SK-N-SH (cell line): ENCODE results near the gene NYAP1. TPM values are rescaled to one million over a fixed set of nuclear protein-coding genes. Genes with fewer than 3 reads are reported as not detected.

Source experiments
- CTCF ChIA-PET: fragments of 300-600, 350-600 bp; formaldehyde crosslinking; extraction: SDS; loops from one replicate; lab custom pipeline; 2021; lab: Yijun Ruan, JAX
- POLR2A ChIA-PET: fragments of 350-600 bp; sonication (Branson Sonifier 250); formaldehyde crosslinking; extraction: SDS; loops from one replicate; lab custom pipeline; 2020; ENCODE audit warnings: antibody characterized with exemption, inconsistent platforms; lab: Yijun Ruan, JAX
- DNase-seq: peaks from one replicate; pipeline ENCODE4 v3.0.0; 2012
- H2AFZ ChIP-seq: fragments of 200-600 bp; sonication (generic); 2 replicates; pipeline ENCODE4 v1.8.1; 2016; ENCODE audit warnings: antibody characterized with exemption, mild to moderate bottlenecking, low read depth
- H3F3A ChIP-seq: fragments of 200-600 bp; sonication (generic); replicated peaks from 2 replicates; pipeline ENCODE3; 2016; ENCODE audit warnings: antibody characterized with exemption, mild to moderate bottlenecking; ENCODE audit not compliant: insufficient read depth
- H3K27ac ChIP-seq, 2 experiments: fragments of 200-500 bp in 1 of 2; fragments of 200-600 bp in 1 of 2; sonication (Bioruptor generic) in 1 of 2; sonication (generic), shearing (Covaris generic) in 1 of 2; 2 replicates each; pipeline versions ENCODE4 v1.5.1 to v1.6.1; 2014 to 2016; ENCODE audit warnings: low read depth in 2 of 2, inconsistent platforms in 1 of 2, low read length in 1 of 2, mild to moderate bottlenecking in 1 of 2, mixed read lengths in 1 of 2
- H3K27me3 ChIP-seq: fragments of 200-600 bp; sonication (generic), shearing (Covaris generic); 2 replicates; pipeline ENCODE4 v1.6.1; 2016; ENCODE audit warnings: mixed run types; ENCODE audit not compliant: insufficient read depth
- H3K36me3 ChIP-seq, 2 experiments: fragments of 200-500 bp in 1 of 2; fragments of 200-600 bp in 1 of 2; sonication (Bioruptor generic) in 1 of 2; sonication (generic) in 1 of 2; replicated peaks in 1 of 2; 2 replicates each; pipeline versions ENCODE3 to v1.5.1; 2014 to 2016; ENCODE audit warnings: low read length in 1 of 2, mild to moderate bottlenecking in 1 of 2; ENCODE audit not compliant: insufficient read depth in 2 of 2, control insufficient read depth in 1 of 2
- H3K4me1 ChIP-seq, 2 experiments: fragments of 200-500 bp in 1 of 2; fragments of 200-600 bp in 1 of 2; sonication (Bioruptor generic) in 1 of 2; sonication (generic), shearing (Covaris generic) in 1 of 2; 2 replicates each; pipeline versions ENCODE4 v1.5.1 to v1.6.1; 2014 to 2016; ENCODE audit warnings: low read depth in 1 of 2, low read length in 1 of 2, mixed run types in 1 of 2; ENCODE audit not compliant: insufficient read depth in 2 of 2, control insufficient read depth in 1 of 2
- H3K4me2 ChIP-seq: fragments of 200-600 bp; sonication (generic), shearing (Covaris generic); 2 replicates; pipeline ENCODE4 v1.6.1; 2017; ENCODE audit warnings: mixed run types
- H3K4me3 ChIP-seq, 2 experiments: fragments of 200-500 bp in 1 of 2; fragments of 200-600 bp in 1 of 2; sonication (Bioruptor generic) in 1 of 2; sonication (generic), shearing (Covaris generic) in 1 of 2; 2 replicates each; pipeline versions ENCODE4 v1.5.1 to v1.8.1; 2014 to 2016; ENCODE audit warnings: low read depth in 2 of 2, inconsistent platforms in 1 of 2, low read length in 1 of 2, mild to moderate bottlenecking in 1 of 2, mixed read lengths in 1 of 2, moderate library complexity in 1 of 2
- H3K79me2 ChIP-seq: fragments of 200-600 bp; sonication (generic); 2 replicates; pipeline ENCODE4 v1.8.1; 2017; ENCODE audit warnings: mild to moderate bottlenecking; ENCODE audit not compliant: insufficient read depth
- H3K9ac ChIP-seq: fragments of 200-600 bp; sonication (generic); 2 replicates; pipeline ENCODE4 v1.6.1; 2017; ENCODE audit warnings: mixed run types
- H3K9me2 ChIP-seq: fragments of 200-600 bp; sonication (generic); 2 replicates; pipeline ENCODE4 v1.6.1; 2017; ENCODE audit warnings: mixed run types
- H3K9me3 ChIP-seq: fragments of 200-600 bp; sonication (generic); 2 replicates; pipeline ENCODE4 v1.6.1; 2017; ENCODE audit warnings: mixed run types, mild to moderate bottlenecking, moderate library complexity
- H4K20me1 ChIP-seq: fragments of 200-600 bp; sonication (generic); 2 replicates; pipeline ENCODE4 v1.6.1; 2017; ENCODE audit warnings: mild to moderate bottlenecking, mixed run types; ENCODE audit not compliant: insufficient read depth
- CHD2 ChIP-seq: fragments of 150-350 bp; IDR thresholded peaks from 2 replicates; pipeline ENCODE4 v1.6.1; 2018; ENCODE audit warnings: low read length; ENCODE audit not compliant: partially characterized antibody
- ELF1 ChIP-seq: IDR thresholded peaks from 2 replicates; pipeline ENCODE4 v1.4.0; 2012
- EP300 ChIP-seq, 2 experiments: IDR thresholded peaks; 2 replicates each; pipeline versions ENCODE4 v1.4.0 to v1.6.1; 2012; ENCODE audit warnings: borderline replicate concordance in 1 of 2, low read depth in 1 of 2, low read length in 1 of 2
- FOSL2 ChIP-seq: IDR thresholded peaks from 2 replicates; pipeline ENCODE4 v1.4.0; 2012; ENCODE audit warnings: low read depth, mild to moderate bottlenecking, moderate library complexity, borderline replicate concordance
- FOXJ3 ChIP-seq: sonication (generic); formaldehyde crosslinking; IDR thresholded peaks from 2 replicates; pipeline ENCODE4 v1.5.1; 2020; ENCODE audit warnings: mild to moderate bottlenecking, missing genetic modification reagents
- FOXM1 ChIP-seq: IDR thresholded peaks from 2 replicates; pipeline ENCODE4 v1.4.0; 2012; ENCODE audit warnings: low read depth, mild to moderate bottlenecking
- GATA2 ChIP-seq: sonication (generic); formaldehyde crosslinking; IDR thresholded peaks from 2 replicates; pipeline ENCODE4 v1.5.0; 2020; ENCODE audit warnings: mild to moderate bottlenecking, missing genetic modification reagents
- JUND ChIP-seq: IDR thresholded peaks from 2 replicates; pipeline ENCODE4 v1.4.0; 2012
- MAX ChIP-seq: IDR thresholded peaks from 2 replicates; pipeline ENCODE4 v1.4.0; 2012; ENCODE audit warnings: low read depth
- MEF2A ChIP-seq: IDR thresholded peaks from 2 replicates; pipeline ENCODE4 v1.4.0; 2012; ENCODE audit warnings: low read depth, borderline replicate concordance
- NRF1 ChIP-seq: IDR thresholded peaks from 2 replicates; pipeline ENCODE4 v1.6.1; 2012; ENCODE audit warnings: low read depth, mild to moderate bottlenecking, low read length
- PBX3 ChIP-seq: IDR thresholded peaks from 2 replicates; pipeline ENCODE4; 2012
- RAD21 ChIP-seq: IDR thresholded peaks from 2 replicates; pipeline ENCODE4 v1.6.1; 2012; ENCODE audit warnings: mild to moderate bottlenecking, low read length
- RCOR1 ChIP-seq: fragments of 150-350 bp; IDR thresholded peaks from 2 replicates; pipeline ENCODE4 v1.6.1; 2017; ENCODE audit warnings: antibody characterized with exemption, low read length
- REST ChIP-seq: IDR thresholded peaks from 2 replicates; pipeline ENCODE4 v1.6.1; 2012; ENCODE audit warnings: mild to moderate bottlenecking, low read depth, low read length, moderate library complexity
- SIN3A ChIP-seq: IDR thresholded peaks from 2 replicates; pipeline ENCODE4 v1.6.1; 2012; ENCODE audit warnings: low read depth, mild to moderate bottlenecking, low read length, moderate library complexity, borderline replicate concordance
- SMC3 ChIP-seq: IDR thresholded peaks from 2 replicates; pipeline ENCODE4 v1.6.1; 2012; ENCODE audit warnings: low read depth, low read length, improper control_type of control experiment
- USF1 ChIP-seq: IDR thresholded peaks from 2 replicates; pipeline ENCODE4 v1.4.0; 2012; ENCODE audit warnings: low read depth, borderline replicate concordance
- USF2 ChIP-seq: fragments of 150-350 bp; IDR thresholded peaks from 2 replicates; pipeline ENCODE4 v1.6.1; 2017; ENCODE audit warnings: antibody characterized with exemption, low read length, low read depth, borderline replicate concordance
- WGBS: methylation state at CpG from one replicate; pipeline ENCODE4 v1.1.6; 2017; ENCODE audit warnings: low lambda C conversion rate; 5-methylcytosine and 5-hydroxymethylcytosine counted together
- polyA plus RNA-seq, 3 experiments: library from polyadenylated mRNA; depleted of rRNA; stranded (reverse); fragments of >200 nt; gene quantifications; 2 replicates each; pipeline ENCODE4 v1.2.3, GENCODE V29; 2012

Gene NYAP1
- polyA plus RNA-seq, 1 of the 3 experiments (the other 2 are of a cell fraction), result 6.0 TPM

- Histone ChIP-seq H3K9me2 (no peaks in the 10 kb centered on the region), H3K27me3 (no peaks in the 10 kb centered on the region), H2AFZ (no peak overlapping the region), H3F3A (peaks cover 12% of the 10 kb centered on the region), H3K4me2 (no peak overlapping the region), H3K4me1 (peaks cover 3 to 15% of the 10 kb centered on the region in 2 experiments; a peak in 3 of 4 replicates), H3K36me3 (no peaks in the 10 kb centered on the region), H3K27ac (no peak overlapping the region), H3K9ac (no peak overlapping the region), H4K20me1 (no peaks in the 10 kb centered on the region), H3K9me3 (no peaks in the 10 kb centered on the region), H3K4me3 (no peak overlapping the region), H3K79me2 (no peaks in the 10 kb centered on the region)
- TF ChIP-seq REST, result no peak
- TF ChIP-seq SMC3, result no peak
- TF ChIP-seq MEF2A, result no peak
- no peak for TF ChIP-seq PBX3
- TF ChIP-seq SIN3A, result no peak
- TF ChIP-seq FOXM1, result no peak
- TF ChIP-seq CHD2, result no peak
- TF ChIP-seq EP300 (IDR thresholded peaks at IDR 0.05; ENCODE audit: borderline replicate concordance in 1 of 2, low read depth in 1 of 2, low read length in 1 of 2), result no peak
- TF ChIP-seq FOSL2, result no peak
- no peak for TF ChIP-seq RAD21
- TF ChIP-seq JUND, result no peak
- TF ChIP-seq RCOR1, result no peak
- no peak for TF ChIP-seq MAX
- TF ChIP-seq USF1, result no peak
- no peak for TF ChIP-seq NRF1
- TF ChIP-seq GATA2, result no peak
- no peak for TF ChIP-seq USF2
- TF ChIP-seq ELF1, result no peak
- TF ChIP-seq FOXJ3 (CRISPR knock-in tag), result no peak
- no peak for DNase-seq
- 94% methylated on average over 2 of the region's 2 CpGs for WGBS
- ChIA-PET CTCF (interaction anchor here (0.8 to 11.9 kb wide), 20 partner anchors 10 to 261 kb away, joined by 3 to 398 read pairs (median 8); partner anchors contain the start of genes NYAP1, PCOLCE and TSC22D4), POLR2A (interaction anchor here (0.7 kb wide), 1 partner anchor 35 kb away, joined by 4 read pairs; no protein-coding TSS in a partner anchor)
Measured at GRCh38 chr7:100464791-100465190, 18.9 kb upstream of the NYAP1 start.
